ENCODE data around the gene APBA2.

DNA sequence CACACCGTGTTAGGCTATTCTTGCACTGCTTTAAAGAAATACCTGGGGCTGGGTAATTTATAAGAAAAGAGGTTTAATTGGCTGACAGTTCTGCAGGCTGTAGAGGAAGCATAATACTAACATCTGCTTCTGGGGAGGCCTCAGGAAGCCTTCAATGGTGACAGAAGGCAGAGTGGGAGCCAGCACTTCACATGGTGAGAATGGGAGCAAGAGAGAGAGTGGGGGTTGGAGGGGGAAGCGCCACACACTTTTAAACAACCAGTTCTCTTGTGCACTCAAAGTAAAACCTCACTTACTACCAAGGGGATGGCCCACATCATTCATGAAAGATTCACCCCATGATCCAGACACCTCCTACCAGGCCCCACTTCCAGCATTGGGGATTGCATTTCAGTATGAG lies 181.1 kb downstream of the APBA2 start:
- no peak for TF ChIP-seq CTCF (IDR thresholded peaks at IDR 0.05)
- TF ChIP-seq POLR2A (IDR thresholded peaks at IDR 0.05): no peak
